ENCODE results near the gene GPR143. TPM values are rescaled to one million over a fixed set of nuclear protein-coding genes. Genes with fewer than 3 reads are reported as not detected.

GPR143 gene
- total and polyA plus RNA-seq, 10 donors, result 0.17 TPM; not detected in 9

GRCh38 chrX:9746148-9746888, 19.3 kb downstream of the GPR143 start:
- DNase-seq, result no peak
- peak overlapping the region in 4 of 8 donors; percentile 6 to 42 (median 10) for H3K27ac ChIP-seq
- H3K9me3 ChIP-seq, result peaks cover 0 to 2% (median 0%) of the 10 kb centered on the region in 8 donors
- H3K4me1 ChIP-seq, result no peaks in the 10 kb centered on the region
- H3K36me3 ChIP-seq, result no peaks in the 10 kb centered on the region
- WGBS, 5 donors, result 13 to 36% (median 24%) methylated on average over 3 of the region's 3 CpGs
- intact Hi-C loops (cut with DNase I; ENCODE audit: low total_unique reads), result no loop called here
- no peak overlapping the region for H3K4me3 ChIP-seq
- no peaks in the 10 kb centered on the region for H3K27me3 ChIP-seq (replicated peaks in 1 of 7)
- TF ChIP-seq POLR2AphosphoS5 (IDR thresholded peaks at IDR 0.05) (no peak), POLR2A (IDR thresholded peaks at IDR 0.05) (no peak), CTCF (IDR thresholded peaks at IDR 0.05 in 8 of 11, conservative IDR thresholded peaks at IDR 0.05 in 3 of 11) (no peak)

- no peaks in the 10 kb centered on the region for H3K36me3 ChIP-seq
- peak overlapping the region in 1 of 8 donors; percentile 42 for H3K27ac ChIP-seq
- WGBS, 5 donors, result 25 to 52% (median 30%) methylated on average over 8 to 11 of the region's 11 CpGs
- TF ChIP-seq CTCF (IDR thresholded peaks at IDR 0.05 in 8 of 11, conservative IDR thresholded peaks at IDR 0.05 in 3 of 11), result no peak
- no peak for TF ChIP-seq POLR2AphosphoS5 (IDR thresholded peaks at IDR 0.05)
- TF ChIP-seq POLR2A (IDR thresholded peaks at IDR 0.05), result no peak
- intact Hi-C loops (cut with DNase I; ENCODE audit: low total_unique reads), result no loop called here
- H3K4me3 ChIP-seq, result no peak overlapping the region
- peaks cover 0 to 2% (median 0%) of the 10 kb centered on the region in 8 donors for H3K9me3 ChIP-seq
- H3K27me3 ChIP-seq (replicated peaks in 1 of 7), result no peaks in the 10 kb centered on the region
- no peak for DNase-seq
- H3K4me1 ChIP-seq, result no peaks in the 10 kb centered on the region
Measured at GRCh38 chrX:9745417-9746115, 20.1 kb downstream of the GPR143 start.

- Histone ChIP-seq H3K27ac (no peak overlapping the region), H3K4me3 (no peak overlapping the region), H3K36me3 (no peaks in the 10 kb centered on the region), H3K27me3 (replicated peaks in 1 of 7) (no peaks in the 10 kb centered on the region), H3K4me1 (no peaks in the 10 kb centered on the region), H3K9me3 (no peaks in the 10 kb centered on the region)
- TF ChIP-seq POLR2A (IDR thresholded peaks at IDR 0.05) (no peak), POLR2AphosphoS5 (IDR thresholded peaks at IDR 0.05) (no peak), CTCF (IDR thresholded peaks at IDR 0.05 in 8 of 11, conservative IDR thresholded peaks at IDR 0.05 in 3 of 11) (no peak)
- 62 to 93% (median 84%) methylated on average over 1 to 5 of the region's 5 CpGs for WGBS, 5 donors
- no peak for DNase-seq
- intact Hi-C loops (cut with DNase I; ENCODE audit: low total_unique reads), result no loop called here
Measured at GRCh38 chrX:9739130-9739529, 26.5 kb downstream of the GPR143 start.

GRCh38 chrX:9738151-9738550, 27.5 kb downstream of the GPR143 start:
- WGBS, 5 donors, result 47 to 67% (median 58%) methylated on average over 3 of the region's 3 CpGs
- Histone ChIP-seq H3K27me3 (replicated peaks in 1 of 7) (no peaks in the 10 kb centered on the region), H3K4me1 (no peaks in the 10 kb centered on the region), H3K9me3 (no peaks in the 10 kb centered on the region), H3K27ac (no peak overlapping the region), H3K4me3 (no peak overlapping the region), H3K36me3 (no peaks in the 10 kb centered on the region)
- intact Hi-C loops (cut with DNase I; ENCODE audit: low total_unique reads), result no loop called here
- TF ChIP-seq POLR2AphosphoS5 (IDR thresholded peaks at IDR 0.05), result no peak
- TF ChIP-seq POLR2A (IDR thresholded peaks at IDR 0.05), result no peak
- TF ChIP-seq CTCF (IDR thresholded peaks at IDR 0.05 in 8 of 11, conservative IDR thresholded peaks at IDR 0.05 in 3 of 11), result no peak
- DNase-seq, result no peak
